GM18519 (cell line): ENCODE data around the gene FAM78A.

Source experiments
- ATAC-seq: cut with Tn5 transposase; IDR thresholded peaks from one replicate; pipeline ENCODE4 v1.9.1; 2021; ENCODE audit warnings: mild to moderate bottlenecking, moderate library complexity; ENCODE audit not compliant: unreplicated experiment, low FRiP score

The FAM78A gene

GRCh38 chr9:131276094-131276888, at the start of gene FAM78A:
TSS of gene FAM78A (minus strand) at chr9:131276510. CDS start at chr9:131276179, 331 bp downstream.
- ATAC-seq, result no peak

DNA sequence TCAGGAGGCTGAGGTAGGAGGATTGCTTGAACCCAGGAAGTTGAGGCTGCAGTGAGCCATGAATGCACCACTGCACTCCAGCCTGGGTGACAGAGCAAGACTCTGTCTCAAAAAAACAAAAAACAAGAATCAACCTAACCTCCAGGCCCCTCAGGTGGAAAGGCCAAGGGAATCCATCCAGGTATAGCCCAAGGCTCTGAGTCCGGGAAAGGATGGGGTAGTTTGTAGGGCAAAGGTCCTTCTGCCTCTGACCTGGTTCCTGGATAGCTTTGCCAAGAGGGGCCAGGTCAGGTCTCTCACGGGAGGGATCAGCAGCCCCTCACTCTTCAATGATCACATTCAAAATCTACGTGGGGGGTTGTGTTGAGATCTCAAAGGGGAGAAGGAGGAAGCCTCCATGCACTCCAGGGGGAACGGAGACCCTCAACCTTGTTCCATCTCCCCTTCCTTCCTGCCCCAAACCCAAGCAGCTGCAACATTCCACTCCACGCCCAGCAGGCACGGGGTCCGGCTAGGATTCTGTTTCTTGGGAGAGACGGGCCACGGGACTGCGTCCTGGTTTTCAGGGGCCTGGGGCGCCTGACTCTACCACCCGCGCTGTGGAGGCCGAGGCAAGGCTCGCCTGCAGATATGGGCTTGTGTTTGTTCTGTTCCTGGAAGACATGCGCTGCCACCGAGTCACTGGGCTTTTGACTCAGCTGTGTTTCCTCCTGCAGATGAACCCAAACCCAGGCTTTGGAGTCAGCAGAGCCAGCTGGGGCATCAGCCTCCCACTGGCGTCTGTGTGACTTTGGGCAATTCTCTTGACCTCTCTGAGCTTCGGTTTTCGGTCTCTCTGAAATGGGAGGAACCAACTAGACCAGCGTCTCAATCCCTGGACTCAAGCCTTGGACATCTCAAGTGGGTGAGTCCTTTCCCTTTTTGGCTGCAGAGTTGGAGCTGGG, 48.7 kb upstream of the FAM78A start:
- no peak for ATAC-seq

GRCh38 chr9:131323629-131324028, 47.3 kb upstream of the FAM78A start:
- no peak for ATAC-seq

- ATAC-seq, result no peak
Observed at GRCh38 chr9:131320031-131320685, 43.8 kb upstream of the FAM78A start.

GRCh38 chr9:131319486-131319885, 43.2 kb upstream of the FAM78A start:
- no peak for ATAC-seq

GRCh38 chr9:131318231-131319085, 42.1 kb upstream of the FAM78A start:
- no peak for ATAC-seq

GRCh38 chr9:131312822-131313770, 36.8 kb upstream of the FAM78A start:
- ATAC-seq, result no peak

DNA sequence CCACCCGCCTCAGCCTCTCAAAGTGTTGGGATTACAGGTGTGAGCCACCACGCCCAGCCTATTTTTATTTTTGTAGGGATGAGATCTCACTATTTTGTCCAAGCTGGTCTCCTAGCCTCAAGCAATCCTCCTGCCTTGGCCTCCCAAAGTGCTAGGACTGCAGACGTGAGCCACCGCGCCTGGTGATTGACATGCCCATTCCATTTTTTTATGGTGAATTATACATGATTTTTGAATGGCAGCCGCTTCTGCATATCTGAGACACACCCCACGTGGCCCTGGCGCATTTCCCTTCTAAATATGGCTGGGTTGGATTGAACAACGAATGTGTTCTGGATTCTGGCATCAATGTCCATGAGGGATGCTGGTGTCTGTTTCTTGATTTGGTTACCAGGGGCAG, 35.9 kb upstream of the FAM78A start:
- ATAC-seq, result no peak

DNA sequence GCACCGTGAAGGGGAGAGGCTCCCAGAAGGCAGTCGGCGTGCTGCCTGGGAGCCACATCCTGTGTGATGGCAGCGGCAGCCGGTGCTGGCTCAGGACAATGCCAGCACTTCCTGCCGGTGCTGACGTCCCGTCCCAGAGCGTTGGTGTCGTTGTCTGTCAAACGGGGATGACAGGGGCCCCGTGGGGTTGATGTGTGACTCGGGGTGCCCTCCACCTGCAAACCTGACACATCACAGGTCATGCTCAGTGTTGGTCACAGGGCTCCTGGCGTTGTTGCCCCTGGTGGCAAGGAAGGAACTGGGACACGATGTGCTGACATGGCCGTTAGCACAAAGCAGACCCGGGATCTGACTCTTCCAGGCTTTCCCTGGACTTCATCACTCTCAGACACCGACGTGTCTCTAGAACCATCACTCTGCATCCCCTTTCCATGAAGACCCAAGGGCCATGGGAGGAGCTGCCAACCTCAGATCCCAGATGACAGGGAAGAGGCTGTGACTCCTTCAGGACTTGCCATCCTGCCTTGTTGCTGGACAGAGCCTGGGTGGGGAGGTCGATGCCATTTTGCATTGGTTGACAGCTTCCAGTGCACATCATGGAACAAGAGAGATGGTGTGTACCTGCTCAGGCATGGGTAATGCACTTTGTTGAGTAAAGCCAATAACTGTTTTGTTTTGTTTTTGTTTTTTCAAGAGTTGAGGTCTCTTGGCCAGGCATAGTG, 34.7 kb upstream of the FAM78A start:
- ATAC-seq, result no peak

DNA sequence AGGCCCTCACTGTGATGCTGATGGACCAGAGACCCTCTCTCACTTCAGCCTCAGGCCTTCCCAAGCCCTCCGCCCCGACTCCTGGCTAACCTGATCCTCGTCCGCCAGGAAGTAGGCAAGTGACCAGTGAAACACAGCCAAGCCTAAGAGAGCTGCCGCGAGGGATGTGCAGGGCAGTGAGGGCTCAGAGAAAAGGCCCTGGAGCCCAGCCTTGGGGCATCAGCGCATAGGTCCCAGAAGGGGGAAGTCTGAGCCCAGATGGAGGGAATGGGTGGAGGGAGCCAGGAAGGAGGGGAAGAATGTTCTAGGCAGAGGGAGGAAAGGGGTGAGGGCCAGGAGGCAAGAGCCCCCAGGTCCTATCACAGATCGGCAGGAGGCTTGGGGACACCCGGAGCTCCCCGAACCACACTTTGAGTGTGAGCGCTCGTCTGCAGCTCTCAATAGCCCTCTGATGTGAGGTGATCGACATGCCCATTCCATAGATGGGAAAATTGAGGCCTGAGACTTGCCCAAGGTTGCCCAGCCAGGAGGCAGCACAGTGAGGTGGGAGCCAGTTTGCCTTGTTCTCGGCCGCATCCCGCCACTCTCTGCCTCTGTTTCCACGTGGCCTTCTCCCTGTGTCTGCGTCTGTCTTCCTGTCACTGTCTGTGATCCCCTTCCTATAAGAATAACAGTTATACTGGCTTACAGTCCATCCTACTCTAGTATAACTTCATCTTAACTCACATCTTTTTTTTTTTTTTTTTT, 33.4 kb upstream of the FAM78A start:
- ATAC-seq, result no peak

- ATAC-seq, result no peak
Observed at GRCh38 chr9:131308906-131309529, 32.7 kb upstream of the FAM78A start.

GRCh38 chr9:131308452-131308851, 32.1 kb upstream of the FAM78A start:
- no peak for ATAC-seq

GRCh38 chr9:131307974-131308373, 31.7 kb upstream of the FAM78A start:
- no peak for ATAC-seq

GRCh38 chr9:131306397-131307004, 30.2 kb upstream of the FAM78A start:
- no peak for ATAC-seq

DNA sequence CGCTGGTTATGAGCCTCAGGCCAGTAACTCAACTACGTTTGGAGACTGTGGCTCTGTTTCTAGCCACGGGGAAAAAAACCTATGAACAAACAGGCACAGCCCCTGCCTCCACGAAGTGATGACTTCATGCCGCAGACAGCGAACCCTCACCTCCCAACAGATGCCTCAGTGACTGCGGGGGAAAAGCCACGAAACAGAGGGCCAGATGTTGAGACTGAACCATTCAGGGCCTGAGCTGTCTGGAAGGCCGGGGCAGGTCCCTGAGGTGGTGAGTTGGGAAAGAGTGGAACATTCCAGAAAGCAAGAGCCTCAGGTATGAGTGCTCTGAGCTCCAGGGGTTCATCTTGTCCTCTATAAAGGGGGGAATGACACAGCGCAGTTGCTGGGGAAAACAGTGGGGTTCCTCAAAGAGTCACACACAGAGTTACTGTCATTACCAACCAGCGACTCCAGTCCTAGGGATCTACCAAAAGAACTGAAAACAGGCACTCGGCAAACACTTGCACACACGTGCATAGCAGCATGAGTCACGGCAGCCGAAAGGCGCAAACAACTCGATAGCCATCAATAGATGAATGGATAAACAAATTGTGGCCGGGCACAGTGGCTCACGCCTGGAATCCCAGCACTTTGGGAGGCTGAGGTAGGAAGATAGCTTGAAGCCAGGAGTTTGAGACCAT, 28.5 kb upstream of the FAM78A start:
- ATAC-seq, result no peak
